ENCODE measurements around the gene SMYD1.

GRCh38 chr2:88128654-88129312, 61.2 kb downstream of the SMYD1 start:
- TF ChIP-seq EP300 (IDR thresholded peaks at IDR 0.05; ENCODE audit: borderline replicate concordance) = no peak
- TF ChIP-seq TCF12 (IDR thresholded peaks at IDR 0.05; ENCODE audit: low read depth) = no peak
